NCI-H1436 treated with DMSO at 0.1 percent for 48 hours (cell line): ENCODE results near the gene KCNJ11.

Experiments
- DNase-seq: peaks from one replicate; lab custom pipeline; 2025; lab: John Stamatoyannopoulos, UW

KCNJ11 gene

GRCh38 chr11:17389957-17390649 lies 1.6 kb upstream of the KCNJ11 start:
- no peak for DNase-seq

GRCh38 chr11:17389211-17389956 lies 925 bp upstream of the KCNJ11 start:
- peak; percentile 66 for DNase-seq

- no peak for DNase-seq
These were observed 648 bp downstream of the KCNJ11 start for GRCh38 chr11:17387811-17388210.

- no peak for DNase-seq
These were observed 1.2 kb downstream of the KCNJ11 start for GRCh38 chr11:17387254-17387653.

DNA sequence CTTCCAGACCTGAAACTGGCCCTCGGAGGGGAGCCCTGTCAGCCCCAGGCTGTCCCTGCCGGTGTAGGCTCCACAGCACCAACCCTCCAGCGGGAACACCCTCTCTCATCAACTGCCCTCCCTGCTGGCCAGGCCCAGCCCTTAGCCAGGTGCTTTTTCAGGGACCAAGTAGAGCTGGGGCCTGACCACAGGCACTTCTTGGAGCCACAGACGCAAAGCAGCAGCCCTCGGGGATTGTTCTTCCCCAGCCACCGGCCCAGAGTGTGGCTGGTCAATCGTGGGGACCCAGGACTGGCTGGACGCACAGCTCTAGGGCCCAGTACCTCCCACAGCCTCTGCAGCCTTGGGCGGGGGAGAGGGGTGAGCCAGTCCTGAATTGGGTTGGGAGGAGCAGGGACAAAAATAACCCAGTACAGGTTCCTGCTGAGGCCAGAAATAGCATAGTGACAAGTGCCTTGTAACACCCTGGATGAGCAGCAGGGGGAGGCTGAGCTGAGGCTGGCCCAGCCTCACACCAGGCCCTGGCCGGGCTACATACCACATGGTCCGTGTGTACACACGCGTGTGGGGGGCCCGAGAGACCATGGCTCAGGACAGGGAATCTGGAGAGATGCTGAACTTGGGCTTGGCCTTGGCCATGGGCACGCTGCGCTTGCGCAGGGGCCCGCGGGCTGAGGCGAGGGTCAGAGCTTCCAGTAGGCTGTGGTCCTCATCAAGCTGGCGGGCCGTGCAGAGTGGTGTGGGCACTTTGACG lies 2.0 kb downstream of the KCNJ11 start:
- no peak for DNase-seq

DNA sequence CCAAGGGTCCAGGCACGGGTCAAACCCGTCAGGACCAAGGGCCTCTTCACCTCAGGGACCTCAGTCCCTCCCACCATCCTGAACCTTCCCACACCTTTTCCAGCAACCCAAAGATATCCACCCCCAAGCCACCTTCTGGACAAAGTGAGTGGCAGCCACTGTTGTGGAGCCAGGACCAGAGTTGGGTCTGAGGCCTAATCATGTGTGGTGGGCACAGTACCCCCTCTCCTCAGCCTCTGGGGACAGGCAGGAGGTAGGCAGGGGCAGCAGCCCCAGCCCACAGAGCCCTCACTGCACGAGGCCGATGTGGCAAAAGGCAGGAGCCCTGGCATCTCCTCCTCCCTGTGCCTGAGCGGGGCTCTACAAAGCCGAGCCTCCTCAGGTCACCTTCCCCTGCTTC lies 2.5 kb downstream of the KCNJ11 start:
- DNase-seq, result no peak

DNA sequence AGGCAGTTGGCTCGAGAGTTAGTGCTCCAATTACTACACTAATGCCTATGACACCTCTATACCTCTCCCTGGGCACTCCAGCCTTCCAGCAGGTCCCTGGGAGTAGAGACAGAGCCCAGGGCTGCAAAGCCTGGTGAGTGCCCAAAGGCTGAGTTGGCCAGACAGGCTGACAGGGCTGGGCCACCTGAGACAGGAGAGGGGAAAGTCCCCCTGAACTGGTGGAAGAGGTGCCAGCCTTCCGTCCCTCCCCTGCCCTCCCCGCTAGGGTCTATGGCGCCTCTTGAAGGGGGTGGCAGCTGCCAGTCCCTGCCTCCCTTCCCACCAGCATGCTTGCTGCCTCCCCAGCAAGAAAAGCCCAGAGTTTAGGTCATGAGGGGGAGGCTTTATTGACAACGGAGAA lies 3.0 kb downstream of the KCNJ11 start:
- DNase-seq, result no peak

- DNase-seq, result peak; percentile 51
These were observed 4.4 kb downstream of the KCNJ11 start for GRCh38 chr11:17384002-17384511.

DNA sequence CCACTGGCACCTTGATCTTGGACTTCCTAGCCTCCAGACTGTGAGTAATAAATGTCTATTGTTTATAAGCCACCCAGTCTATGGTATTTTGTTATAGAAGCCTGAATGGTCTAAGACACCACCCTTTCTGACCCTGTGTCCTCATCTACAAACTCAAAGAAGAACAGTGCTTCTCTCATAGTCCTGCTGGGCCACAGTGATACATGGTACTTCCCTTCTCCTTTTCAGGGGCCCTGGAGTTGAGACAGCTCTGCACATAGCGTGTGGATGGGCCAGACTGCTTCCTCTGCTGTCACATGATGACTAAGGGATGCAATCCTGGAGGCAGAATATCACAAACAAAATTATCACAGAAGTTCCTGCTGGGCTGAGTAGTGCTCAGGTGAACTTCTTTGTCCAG lies 5.0 kb downstream of the KCNJ11 start:
- DNase-seq, result no peak

DNA sequence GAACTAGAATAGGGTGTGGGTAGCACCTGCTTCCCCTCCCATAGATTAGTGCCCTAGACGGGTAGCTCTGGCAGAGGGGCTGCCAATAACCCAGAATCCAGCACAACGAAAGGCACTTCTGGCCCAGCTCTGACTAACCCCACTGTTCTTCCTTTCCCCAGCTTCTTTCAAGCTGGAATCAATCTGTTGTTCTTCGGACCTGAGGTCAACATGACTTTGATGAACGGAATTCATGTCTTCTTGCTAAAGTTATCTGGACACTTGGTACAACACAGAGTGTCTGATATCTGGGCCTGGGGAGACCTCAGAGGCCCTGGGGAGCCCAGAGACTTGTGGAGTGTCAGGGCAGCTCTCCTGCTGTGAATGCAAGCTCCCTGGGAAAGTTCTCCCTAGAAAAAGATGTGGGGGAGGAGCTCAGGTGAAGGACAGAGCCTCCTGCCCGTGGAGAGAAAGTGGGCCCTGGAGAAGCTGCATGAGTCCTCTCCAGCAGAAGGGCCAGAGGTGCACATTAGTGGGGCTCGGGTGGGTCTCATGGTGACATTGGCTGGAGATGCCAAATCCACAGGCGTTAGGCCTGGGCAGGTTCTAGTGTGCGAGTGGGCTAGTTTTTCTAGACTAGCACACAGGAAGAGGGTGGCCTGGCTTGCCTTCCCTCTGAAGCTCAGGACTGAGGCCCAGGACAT lies 6.3 kb downstream of the KCNJ11 start:
- no peak for DNase-seq

GRCh38 chr11:17381156-17381555 lies 7.3 kb downstream of the KCNJ11 start:
- no peak for DNase-seq

GRCh38 chr11:17379383-17380180 lies 8.9 kb downstream of the KCNJ11 start:
- no peak for DNase-seq

- DNase-seq, result no peak
These were observed 9.8 kb downstream of the KCNJ11 start for GRCh38 chr11:17378655-17379054.

DNA sequence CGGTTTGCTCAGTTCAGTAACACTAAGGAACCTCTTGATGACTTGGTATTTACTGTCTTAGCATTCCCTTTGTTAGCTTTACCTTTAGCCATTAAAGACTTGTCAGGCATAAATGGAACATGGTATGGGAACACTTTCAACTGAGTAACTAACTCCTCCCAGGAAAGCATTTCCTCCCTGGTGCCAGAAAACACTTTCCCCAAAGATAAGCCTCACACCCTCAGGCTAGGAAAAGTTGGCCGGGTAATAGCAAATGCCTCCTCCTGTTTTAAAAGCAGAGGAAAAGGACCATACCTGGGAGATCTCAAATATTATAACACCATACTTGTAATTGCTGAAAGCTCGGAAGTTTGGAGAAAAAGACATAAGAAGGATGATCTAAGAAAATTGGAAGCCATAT lies 12.0 kb downstream of the KCNJ11 start:
- no peak for DNase-seq

DNA sequence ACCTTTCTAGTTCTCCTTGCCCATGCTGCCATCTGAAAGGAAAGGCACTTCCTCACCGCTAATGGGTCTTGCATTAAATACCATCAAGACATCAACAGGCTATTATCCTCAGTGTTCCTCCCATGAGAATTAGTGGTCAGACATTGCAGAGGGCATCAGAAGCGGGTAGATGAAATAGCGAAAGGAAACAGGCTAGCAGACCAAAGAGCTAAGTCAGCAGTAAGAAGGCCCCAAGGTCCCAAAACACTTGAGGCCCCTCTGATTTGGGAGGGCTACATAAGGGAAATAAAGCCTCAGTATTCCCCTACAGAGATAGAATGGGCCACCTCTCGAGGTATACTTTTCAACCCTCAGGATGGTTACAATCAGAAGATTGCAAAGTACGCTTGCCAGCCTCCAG lies 12.9 kb downstream of the KCNJ11 start:
- no peak for DNase-seq

GRCh38 chr11:17371614-17372013 lies 16.8 kb downstream of the KCNJ11 start:
- DNase-seq, result no peak

- DNase-seq, result no peak
These were observed 18.7 kb downstream of the KCNJ11 start for GRCh38 chr11:17369684-17370243.

DNA sequence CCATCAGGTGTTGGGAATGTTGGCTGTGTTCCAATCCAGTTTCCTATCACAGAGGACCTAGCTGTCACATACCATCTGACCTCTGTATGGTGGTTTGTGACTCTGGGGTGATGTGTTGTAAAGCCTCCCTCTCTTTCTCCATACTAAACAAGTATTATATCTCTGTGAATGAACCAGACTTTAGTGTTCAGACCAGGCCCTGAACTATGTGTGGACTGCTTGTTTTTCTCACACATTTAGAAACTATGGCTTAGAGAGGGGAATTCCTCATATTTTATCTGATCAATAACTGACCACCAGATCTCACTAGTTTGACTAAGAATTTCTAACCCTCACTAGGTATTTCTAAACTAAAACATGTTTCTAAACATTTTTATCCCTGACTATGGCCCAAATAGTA lies 19.4 kb downstream of the KCNJ11 start:
- DNase-seq, result no peak

GRCh38 chr11:17368551-17368950 lies 19.9 kb downstream of the KCNJ11 start:
- no peak for DNase-seq

DNA sequence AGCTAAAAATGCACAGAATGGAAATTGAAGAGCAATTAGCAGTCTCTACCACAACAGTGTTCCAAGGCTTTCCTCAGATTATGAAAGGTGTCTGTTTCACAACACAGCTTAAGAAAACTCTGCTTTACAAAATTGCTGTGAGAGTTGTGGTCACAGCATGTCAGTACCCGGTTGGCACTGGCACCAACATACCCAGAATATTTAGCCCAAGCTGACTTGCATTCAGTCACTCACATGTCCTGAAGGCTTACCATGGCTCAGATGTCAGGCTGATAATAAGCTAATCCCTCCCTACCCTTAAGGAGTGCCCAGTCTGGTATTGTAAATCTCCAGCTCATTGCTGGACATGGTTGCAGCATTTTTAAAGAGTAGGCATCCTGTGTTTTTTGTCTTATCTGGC lies 22.0 kb downstream of the KCNJ11 start:
- DNase-seq, result no peak

DNA sequence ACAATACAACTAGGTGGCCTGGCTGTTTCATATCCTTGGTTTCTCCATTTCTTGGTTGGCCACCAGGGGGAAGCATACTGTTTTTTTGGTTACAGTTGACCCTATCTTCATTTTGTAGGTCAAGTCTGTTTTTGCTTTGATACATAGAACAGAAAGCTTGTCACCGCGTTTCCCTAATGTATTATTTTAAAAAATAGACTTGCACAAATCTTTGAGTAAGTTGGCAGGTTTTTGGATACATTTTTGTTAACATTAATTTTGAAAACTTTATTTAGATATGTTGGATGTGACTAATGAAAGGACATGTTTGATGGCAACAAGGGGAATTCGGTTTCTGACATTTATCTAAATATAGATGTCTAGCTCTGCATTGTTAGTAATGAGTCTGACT lies 33.9 kb downstream of the KCNJ11 start:
- DNase-seq, result peak; percentile 35
